ENCODE measurements around the gene NME3.
"Not testable (repeated sequence)": the region's sequence is repeated elsewhere in the genome, so short reads cannot be mapped to it uniquely, and the experiment has no call there.

The NME3 gene

GRCh38 chr16:1771188-1771863 lies at the start of gene NME3:
NME3 (minus strand) TSS chr16:1771543; CDS start chr16:1771534, 9 bp downstream.
- DNase-seq, result no peak

- no peak for DNase-seq
These were observed 49.6 kb upstream of the NME3 start for GRCh38 chr16:1820946-1821290.

GRCh38 chr16:1820096-1820945 lies 49.0 kb upstream of the NME3 start:
- DNase-seq, result no peak

- no peak for DNase-seq
These were observed 48.3 kb upstream of the NME3 start for GRCh38 chr16:1819611-1820010.

- DNase-seq, result no peak
These were observed 47.7 kb upstream of the NME3 start for GRCh38 chr16:1818873-1819525.

- no peak for DNase-seq
These were observed 47.0 kb upstream of the NME3 start for GRCh38 chr16:1818204-1818872.

GRCh38 chr16:1817716-1818115 lies 46.4 kb upstream of the NME3 start:
- no peak for DNase-seq

- no peak for DNase-seq
These were observed 45.9 kb upstream of the NME3 start for GRCh38 chr16:1817276-1817589.

- DNase-seq, result no peak
These were observed 45.3 kb upstream of the NME3 start for GRCh38 chr16:1816396-1817275.

- no peak for DNase-seq
These were observed 44.1 kb upstream of the NME3 start for GRCh38 chr16:1815461-1815860.

- DNase-seq, result peak; percentile 68
These were observed 41.4 kb upstream of the NME3 start for GRCh38 chr16:1812732-1813163.

GRCh38 chr16:1810536-1810935 lies 39.2 kb upstream of the NME3 start:
- DNase-seq, result no peak

GRCh38 chr16:1810106-1810505 lies 38.8 kb upstream of the NME3 start:
- no peak for DNase-seq

- DNase-seq, result no peak
These were observed 38.0 kb upstream of the NME3 start for GRCh38 chr16:1809281-1809801.

GRCh38 chr16:1808691-1809090 lies 37.3 kb upstream of the NME3 start:
- no peak for DNase-seq

- no peak for DNase-seq
These were observed 36.3 kb upstream of the NME3 start for GRCh38 chr16:1807626-1808025.

GRCh38 chr16:1800701-1801100 lies 29.4 kb upstream of the NME3 start:
- DNase-seq, result no peak

GRCh38 chr16:1799263-1799662 lies 27.9 kb upstream of the NME3 start:
- not testable (repeated sequence) for DNase-seq

GRCh38 chr16:1794908-1795666 lies 23.7 kb upstream of the NME3 start:
- DNase-seq, result no peak

- DNase-seq, result peak; percentile 27
These were observed 23.0 kb upstream of the NME3 start for GRCh38 chr16:1794221-1794871.

Measured in NCI-H2107 (cell line).